K562 (cell line): ENCODE data around the gene EFHB. TPM values are rescaled to one million over a fixed set of nuclear protein-coding genes. Genes with fewer than 3 reads are reported as not detected.
A peak's percentile ranks its signal among the peaks of the same experiment; 100 is the strongest.

ENCODE experiments used
- BHLHE40 ChIP-seq: IDR thresholded peaks from 2 replicates; pipeline ENCODE4 v1.6.1; 2011; ENCODE audit warnings: low read length, improper control_type of control experiment
- CEBPB ChIP-seq: fragments of 450-650 bp; IDR thresholded peaks from 2 replicates; pipeline ENCODE4 v1.6.1; 2016; ENCODE audit warnings: missing genetic modification characterization, missing compliant biosample characterization
- COPS2 ChIP-seq: fragments of 450-650 bp; conservative IDR thresholded peaks from 2 replicates; pipeline ENCODE4 v1.6.1; 2016; ENCODE audit warnings: mild to moderate bottlenecking, moderate library complexity
- E2F3 ChIP-seq: fragments of 250-450 bp; sonication (Bioruptor Pico); IDR thresholded peaks from 2 replicates; pipeline ENCODE4 v1.4.0; 2020; ENCODE audit warnings: mild to moderate bottlenecking
- KLF16 ChIP-seq: IDR thresholded peaks from 2 replicates; pipeline ENCODE4 v1.6.1; 2016; ENCODE audit warnings: antibody characterized with exemption
- MAFF ChIP-seq: IDR thresholded peaks from 2 replicates; pipeline ENCODE4 v1.6.1; 2012; ENCODE audit warnings: low read length, improper control_type of control experiment
- MAZ ChIP-seq, 2 experiments: fragments of 450-650 bp in 1 of 2; sonication (generic) in 1 of 2; formaldehyde crosslinking; IDR thresholded peaks in 1 of 2; conservative IDR thresholded peaks in 1 of 2; 2 replicates each; pipeline versions ENCODE4 v1.4.0 to v1.5.0; 2020; ENCODE audit warnings: mild to moderate bottlenecking in 1 of 2, missing genetic modification reagents in 1 of 2
- MTA1 ChIP-seq: fragments of 450-650 bp; IDR thresholded peaks from 2 replicates; pipeline ENCODE4 v1.6.1; 2017; ENCODE audit warnings: borderline replicate concordance
- POLR2B ChIP-seq: fragments of 450-650 bp; IDR thresholded peaks from 2 replicates; pipeline ENCODE4 v1.6.1; 2018; ENCODE audit warnings: low read depth; ENCODE audit not compliant: partially characterized antibody
- RAD21 ChIP-seq, 2 experiments: fragments of 250-450 bp in 1 of 2; fragments of 450-650 bp in 1 of 2; sonication (Bioruptor Pico) in 1 of 2; formaldehyde crosslinking in 1 of 2; IDR thresholded peaks in 1 of 2; conservative IDR thresholded peaks in 1 of 2; 2 replicates each; pipeline versions ENCODE4 v1.4.0 to v1.8.0; 2020 to 2022; ENCODE audit warnings: mild to moderate bottlenecking in 2 of 2, moderate library complexity in 1 of 2
- RAD51 ChIP-seq: fragments of 450-650 bp; IDR thresholded peaks from 2 replicates; pipeline ENCODE4 v1.7.1; 2016; ENCODE audit warnings: low read depth, mild to moderate bottlenecking, borderline replicate concordance
- SLC30A9 ChIP-seq: fragments of 250-450 bp; sonication (Bioruptor Pico); IDR thresholded peaks from 2 replicates; pipeline ENCODE4 v1.8.0; 2022; ENCODE audit warnings: mild to moderate bottlenecking, moderate library complexity
- SRSF9 ChIP-seq: fragments of 200-400 bp; formaldehyde crosslinking; IDR thresholded peaks from 2 replicates; pipeline ENCODE4 v1.6.1; 2017; ENCODE audit warnings: low read depth, low read length, borderline replicate concordance
- XRCC3 ChIP-seq: fragments of 450-650 bp; IDR thresholded peaks from 2 replicates; pipeline ENCODE4 v1.6.1; 2017; ENCODE audit warnings: mild to moderate bottlenecking, moderate library complexity
- YBX1 ChIP-seq: fragments of 450-650 bp; IDR thresholded peaks from 2 replicates; pipeline ENCODE4 v1.7.1; 2016; ENCODE audit warnings: mild to moderate bottlenecking
- ZFPM2 ChIP-seq: fragments of 250-450 bp; sonication (Bioruptor Pico); IDR thresholded peaks from 2 replicates; pipeline ENCODE4 v1.5.1; 2022; ENCODE audit warnings: mild to moderate bottlenecking
- ZNF121 ChIP-seq: sonication (generic); formaldehyde crosslinking; conservative IDR thresholded peaks from 2 replicates; pipeline ENCODE4 v1.8.0; 2022; ENCODE audit warnings: missing genetic modification reagents
- ZNF133 ChIP-seq: fragments of 250-450 bp; sonication (Bioruptor Pico); IDR thresholded peaks from 2 replicates; pipeline ENCODE4 v1.4.0; 2020; ENCODE audit warnings: mild to moderate bottlenecking
- ZNF354B ChIP-seq: fragments of 250-450 bp; sonication (Bioruptor Pico); IDR thresholded peaks from 2 replicates; pipeline ENCODE4 v1.4.0; 2020
- ZNF77 ChIP-seq: fragments of 250-450 bp; sonication (Bioruptor Pico); IDR thresholded peaks from 2 replicates; pipeline ENCODE4 v1.5.0; 2020
- ZNF830 ChIP-seq: fragments of 250-450 bp; sonication (Bioruptor Pico); IDR thresholded peaks from 2 replicates; pipeline ENCODE4 v1.5.0; 2021; ENCODE audit warnings: mild to moderate bottlenecking
- polyA plus RNA-seq, 8 experiments: library from polyadenylated mRNA; depleted of rRNA in 4 of 8; stranded (reverse) in 5 of 8; unstranded in 3 of 8; fragments of >200 nt; fragmentation: Nextera tagmentation in 2 of 8; fragmentation: Illumina TruSeq in 1 of 8; extraction: Ambion mirVana in 2 of 8; extraction: Trizol in 1 of 8; gene quantifications; 2 replicates each; pipeline versions ENCODE4 v1.2.1 to v1.2.3, GENCODE V29; 2011 to 2014; ENCODE audit warnings: inconsistent platforms in 1 of 8, missing spikeins in 1 of 8
- total RNA-seq, 7 experiments: library from RNA; depleted of rRNA in 6 of 7; stranded (reverse); fragments of >200 nt in 6 of 7; fragmentation: Illumina TruSeq in 2 of 7; extraction: Trizol in 2 of 7; gene quantifications; 2 replicates each; pipeline versions ENCODE4 v1.2.1 to v1.2.3, GENCODE V29; 2011 to 2021; ENCODE audit warnings: low replicate concordance in 1 of 7
- TF ChIP-seq, protein P1 (sequence below): sonication (generic); formaldehyde crosslinking; IDR thresholded peaks from 2 replicates; pipeline ENCODE4 v1.9.0; 2022; ENCODE audit warnings: mild to moderate bottlenecking, missing genetic modification reagents
- TF ChIP-seq, protein P2 (sequence below), 3 experiments: IDR thresholded peaks in 2 of 3; conservative IDR thresholded peaks in 1 of 3; 2 replicates each; pipeline ENCODE4 v1.5.1; 2011 to 2012; ENCODE audit warnings: low read length in 3 of 3, mild to moderate bottlenecking in 3 of 3, control low read depth in 2 of 3, improper control_type of control experiment in 1 of 3, inconsistent platforms in 1 of 3, low read depth in 1 of 3, mixed read lengths in 1 of 3, moderate library complexity in 1 of 3; ENCODE audit not compliant: insufficient read depth in 2 of 3
- TF ChIP-seq, protein P3 (sequence below): fragments of 450-650 bp; formaldehyde crosslinking; IDR thresholded peaks from 2 replicates; pipeline ENCODE4 v1.4.0; 2020; ENCODE audit warnings: mild to moderate bottlenecking, moderate library complexity
- TF ChIP-seq, protein P4 (sequence below): fragments of 450-650 bp; IDR thresholded peaks from 2 replicates; pipeline ENCODE4 v1.6.1; 2016; ENCODE audit warnings: mild to moderate bottlenecking

Gene EFHB
- total and polyA plus RNA-seq, 9 of the 15 experiments (the other 6 are each of a cell fraction or from before 2014, with no cell fraction given), result 1.5 to 4.0 (median 1.8) TPM

DNA sequence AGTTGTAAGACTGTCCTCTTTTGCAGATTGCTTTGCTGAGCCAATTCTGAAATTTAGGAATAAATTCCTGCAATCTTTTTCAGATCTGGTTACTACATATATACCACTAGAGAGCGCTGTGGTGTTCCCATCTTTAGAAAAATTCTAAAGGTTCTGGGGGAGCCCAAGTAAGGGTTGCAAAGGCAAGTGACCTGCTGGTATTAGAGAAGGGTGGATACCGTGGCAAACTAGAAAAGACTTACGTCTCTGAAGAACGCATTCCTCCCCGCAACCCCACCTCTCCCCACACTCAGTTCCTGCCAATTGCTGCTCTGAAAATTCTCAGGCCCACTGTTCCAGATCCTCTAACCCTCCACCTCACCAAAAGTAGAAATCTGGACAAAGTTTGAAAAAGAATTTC lies 48.5 kb downstream of the EFHB start (continued):
- TF ChIP-seq ZFPM2 (CRISPR knock-in tag) (no peak), SRSF9 (no peak), ZNF77 (CRISPR knock-in tag) (no peak), BHLHE40 (no peak), MAZ (CRISPR knock-in tag; conservative IDR thresholded peaks at IDR 0.05 in 1 of 2, IDR thresholded peaks at IDR 0.05 in 1 of 2) (0 out of 4 replicates have a peak, but pooled peaks of 1 of the 2 experiments have one; percentile 35), YBX1 (no peak), ZNF354B (CRISPR knock-in tag) (no peak), E2F3 (CRISPR knock-in tag) (no peak), MAFF (no peak), XRCC3 (no peak), POLR2B (no peak), ZNF830 (CRISPR knock-in tag) (no peak), MTA1 (no peak), CEBPB (tag) (no peak), ZNF121 (peak; percentile 78; the same call in 1 of the 2 replicates), SLC30A9 (CRISPR knock-in tag) (no peak), RAD51 (no peak), KLF16 (0 out of 2 replicates have a peak, but pooled peaks have one; percentile 3), COPS2 (no peak), RAD21 (CRISPR knock-in tag; conservative IDR thresholded peaks at IDR 0.05 in 1 of 2, IDR thresholded peaks at IDR 0.05 in 1 of 2) (peak; percentile 92), ZNF133 (CRISPR knock-in tag) (no peak)
- TF ChIP-seq, protein P1, sequence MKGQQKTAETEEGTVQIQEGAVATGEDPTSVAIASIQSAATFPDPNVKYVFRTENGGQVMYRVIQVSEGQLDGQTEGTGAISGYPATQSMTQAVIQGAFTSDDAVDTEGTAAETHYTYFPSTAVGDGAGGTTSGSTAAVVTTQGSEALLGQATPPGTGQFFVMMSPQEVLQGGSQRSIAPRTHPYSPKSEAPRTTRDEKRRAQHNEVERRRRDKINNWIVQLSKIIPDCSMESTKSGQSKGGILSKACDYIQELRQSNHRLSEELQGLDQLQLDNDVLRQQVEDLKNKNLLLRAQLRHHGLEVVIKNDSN (CRISPR knock-in tag), result no peak
- TF ChIP-seq, protein P2, sequence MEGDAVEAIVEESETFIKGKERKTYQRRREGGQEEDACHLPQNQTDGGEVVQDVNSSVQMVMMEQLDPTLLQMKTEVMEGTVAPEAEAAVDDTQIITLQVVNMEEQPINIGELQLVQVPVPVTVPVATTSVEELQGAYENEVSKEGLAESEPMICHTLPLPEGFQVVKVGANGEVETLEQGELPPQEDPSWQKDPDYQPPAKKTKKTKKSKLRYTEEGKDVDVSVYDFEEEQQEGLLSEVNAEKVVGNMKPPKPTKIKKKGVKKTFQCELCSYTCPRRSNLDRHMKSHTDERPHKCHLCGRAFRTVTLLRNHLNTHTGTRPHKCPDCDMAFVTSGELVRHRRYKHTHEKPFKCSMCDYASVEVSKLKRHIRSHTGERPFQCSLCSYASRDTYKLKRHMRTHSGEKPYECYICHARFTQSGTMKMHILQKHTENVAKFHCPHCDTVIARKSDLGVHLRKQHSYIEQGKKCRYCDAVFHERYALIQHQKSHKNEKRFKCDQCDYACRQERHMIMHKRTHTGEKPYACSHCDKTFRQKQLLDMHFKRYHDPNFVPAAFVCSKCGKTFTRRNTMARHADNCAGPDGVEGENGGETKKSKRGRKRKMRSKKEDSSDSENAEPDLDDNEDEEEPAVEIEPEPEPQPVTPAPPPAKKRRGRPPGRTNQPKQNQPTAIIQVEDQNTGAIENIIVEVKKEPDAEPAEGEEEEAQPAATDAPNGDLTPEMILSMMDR (IDR thresholded peaks at IDR 0.05 in 2 of 3, conservative IDR thresholded peaks at IDR 0.05 in 1 of 3; ENCODE audit: insufficient read depth in 2 of 3, low read depth in 1 of 3, low read length in 3 of 3), result peak; percentile 56 to 90 (median 77); a peak in 5 of 6 replicates
- TF ChIP-seq, protein P3, sequence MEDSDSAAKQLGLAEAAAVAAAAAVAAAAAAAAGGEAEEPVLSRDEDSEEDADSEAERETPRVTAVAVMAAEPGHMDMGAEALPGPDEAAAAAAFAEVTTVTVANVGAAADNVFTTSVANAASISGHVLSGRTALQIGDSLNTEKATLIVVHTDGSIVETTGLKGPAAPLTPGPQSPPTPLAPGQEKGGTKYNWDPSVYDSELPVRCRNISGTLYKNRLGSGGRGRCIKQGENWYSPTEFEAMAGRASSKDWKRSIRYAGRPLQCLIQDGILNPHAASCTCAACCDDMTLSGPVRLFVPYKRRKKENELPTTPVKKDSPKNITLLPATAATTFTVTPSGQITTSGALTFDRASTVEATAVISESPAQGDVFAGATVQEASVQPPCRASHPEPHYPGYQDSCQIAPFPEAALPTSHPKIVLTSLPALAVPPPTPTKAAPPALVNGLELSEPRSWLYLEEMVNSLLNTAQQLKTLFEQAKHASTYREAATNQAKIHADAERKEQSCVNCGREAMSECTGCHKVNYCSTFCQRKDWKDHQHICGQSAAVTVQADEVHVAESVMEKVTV (CRISPR knock-in tag), result peak; percentile 79
- TF ChIP-seq, protein P4, sequence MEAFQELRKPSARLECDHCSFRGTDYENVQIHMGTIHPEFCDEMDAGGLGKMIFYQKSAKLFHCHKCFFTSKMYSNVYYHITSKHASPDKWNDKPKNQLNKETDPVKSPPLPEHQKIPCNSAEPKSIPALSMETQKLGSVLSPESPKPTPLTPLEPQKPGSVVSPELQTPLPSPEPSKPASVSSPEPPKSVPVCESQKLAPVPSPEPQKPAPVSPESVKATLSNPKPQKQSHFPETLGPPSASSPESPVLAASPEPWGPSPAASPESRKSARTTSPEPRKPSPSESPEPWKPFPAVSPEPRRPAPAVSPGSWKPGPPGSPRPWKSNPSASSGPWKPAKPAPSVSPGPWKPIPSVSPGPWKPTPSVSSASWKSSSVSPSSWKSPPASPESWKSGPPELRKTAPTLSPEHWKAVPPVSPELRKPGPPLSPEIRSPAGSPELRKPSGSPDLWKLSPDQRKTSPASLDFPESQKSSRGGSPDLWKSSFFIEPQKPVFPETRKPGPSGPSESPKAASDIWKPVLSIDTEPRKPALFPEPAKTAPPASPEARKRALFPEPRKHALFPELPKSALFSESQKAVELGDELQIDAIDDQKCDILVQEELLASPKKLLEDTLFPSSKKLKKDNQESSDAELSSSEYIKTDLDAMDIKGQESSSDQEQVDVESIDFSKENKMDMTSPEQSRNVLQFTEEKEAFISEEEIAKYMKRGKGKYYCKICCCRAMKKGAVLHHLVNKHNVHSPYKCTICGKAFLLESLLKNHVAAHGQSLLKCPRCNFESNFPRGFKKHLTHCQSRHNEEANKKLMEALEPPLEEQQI, result no peak
